Middle frontal gyrus (tissue), 1 donor: Measurements from ENCODE around the gene ATXN1.
"Not testable (repeated sequence)": the region's sequence is repeated elsewhere in the genome, so short reads cannot be mapped to it uniquely, and the experiment has no call there.

Experiments
- DNase-seq: peaks from one replicate; pipeline ENCODE4 v3.0.0-alpha.2; 2015; ENCODE audit warnings: low spot score; ENCODE audit errors: extremely low spot score

ATXN1 gene

DNA sequence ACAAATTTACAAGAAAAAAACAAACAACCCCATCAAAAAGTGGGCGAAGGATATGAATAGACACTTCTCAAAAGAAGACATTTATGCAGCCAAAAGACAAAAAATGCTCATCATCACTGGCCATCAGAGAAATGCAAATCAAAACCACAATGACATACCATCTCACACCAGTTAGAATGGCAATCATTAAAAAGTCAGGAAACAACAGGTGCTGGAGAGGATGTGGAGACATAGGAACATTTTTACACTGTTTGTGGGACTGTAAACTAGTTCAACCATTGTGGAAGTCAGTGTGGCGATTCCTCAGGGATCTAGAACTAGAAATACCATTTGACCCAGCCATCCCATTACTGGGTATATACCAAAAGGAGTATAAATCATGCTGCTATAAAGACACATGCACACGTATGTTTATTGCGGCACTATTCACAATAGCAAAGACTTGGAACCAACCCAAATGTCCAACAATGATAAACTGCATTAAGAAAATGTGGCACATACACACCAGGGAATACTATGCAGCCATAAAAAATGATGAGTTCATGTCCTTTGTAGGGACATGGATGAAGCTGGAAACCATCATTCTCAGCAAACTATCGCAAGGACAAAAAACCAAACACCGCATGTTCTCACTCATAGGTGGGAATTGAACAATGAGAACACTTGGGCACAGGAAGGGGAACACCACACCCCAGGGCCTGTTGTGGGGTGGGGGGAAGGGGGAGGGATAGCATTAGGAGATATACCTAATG is 58.5 kb downstream of the ATXN1 start:
- not testable (repeated sequence) for DNase-seq

- no peak for DNase-seq
Measured at GRCh38 chr6:16700916-16701234, 60.4 kb downstream of the ATXN1 start.

- DNase-seq = no peak
Measured at GRCh38 chr6:16700202-16700915, 60.9 kb downstream of the ATXN1 start.

DNA sequence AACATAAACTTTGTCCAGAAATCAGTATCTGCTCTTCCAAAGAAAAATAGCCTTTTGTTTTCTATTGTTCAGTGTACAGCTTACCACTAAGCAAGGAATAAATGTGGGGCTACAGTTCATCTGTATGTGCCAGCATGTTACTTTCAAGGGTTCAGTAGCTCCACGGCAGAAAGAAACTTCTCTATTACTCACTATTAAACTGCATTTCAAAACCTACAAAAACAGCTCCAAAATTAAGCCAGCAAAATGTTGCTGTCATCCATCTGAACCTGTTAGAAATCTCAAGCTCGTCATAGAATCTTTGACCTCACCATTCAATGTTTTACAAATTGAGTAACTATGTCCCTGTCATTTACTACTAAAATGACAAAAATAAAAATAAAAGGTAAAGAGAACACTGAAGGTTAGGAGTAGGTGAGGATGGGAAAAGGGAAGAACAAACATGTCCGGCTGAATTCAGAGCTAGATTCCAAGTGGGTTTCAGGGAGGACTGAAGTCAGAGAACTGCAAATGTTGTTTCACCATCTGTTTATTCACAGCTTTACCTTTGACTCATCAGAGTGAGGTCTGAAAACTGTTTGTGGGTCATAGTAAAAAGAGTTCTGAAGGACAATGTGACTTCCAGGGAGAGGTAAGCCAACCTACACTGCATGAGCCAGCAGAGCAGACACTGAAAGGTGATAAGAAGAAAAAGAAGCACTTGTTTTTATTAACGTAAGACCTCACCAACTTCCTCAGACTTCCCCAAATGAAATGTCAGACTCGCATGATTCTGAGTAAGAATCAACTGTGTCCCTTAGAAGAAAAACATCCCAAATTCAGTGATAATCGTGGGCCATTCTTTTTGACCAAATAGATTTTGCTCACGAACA is 62.0 kb downstream of the ATXN1 start:
- DNase-seq = no peak

DNA sequence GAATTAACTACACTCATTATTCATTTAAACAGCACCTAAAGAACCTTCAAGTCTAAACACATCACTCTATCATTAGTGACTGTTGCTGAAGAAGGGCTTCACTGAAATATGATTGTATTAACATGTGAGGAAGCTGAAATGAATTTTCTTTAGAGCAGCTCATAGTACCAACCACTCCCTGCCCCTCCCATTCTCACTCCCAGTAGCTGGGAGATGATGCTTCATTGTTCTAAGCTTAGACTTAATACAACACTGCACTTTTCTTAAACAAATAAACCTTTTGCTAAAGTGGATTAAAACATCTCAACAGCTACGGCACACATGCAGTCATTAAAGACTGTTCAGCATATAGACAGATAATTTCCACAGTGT is 63.1 kb downstream of the ATXN1 start:
- DNase-seq = no peak

DNA sequence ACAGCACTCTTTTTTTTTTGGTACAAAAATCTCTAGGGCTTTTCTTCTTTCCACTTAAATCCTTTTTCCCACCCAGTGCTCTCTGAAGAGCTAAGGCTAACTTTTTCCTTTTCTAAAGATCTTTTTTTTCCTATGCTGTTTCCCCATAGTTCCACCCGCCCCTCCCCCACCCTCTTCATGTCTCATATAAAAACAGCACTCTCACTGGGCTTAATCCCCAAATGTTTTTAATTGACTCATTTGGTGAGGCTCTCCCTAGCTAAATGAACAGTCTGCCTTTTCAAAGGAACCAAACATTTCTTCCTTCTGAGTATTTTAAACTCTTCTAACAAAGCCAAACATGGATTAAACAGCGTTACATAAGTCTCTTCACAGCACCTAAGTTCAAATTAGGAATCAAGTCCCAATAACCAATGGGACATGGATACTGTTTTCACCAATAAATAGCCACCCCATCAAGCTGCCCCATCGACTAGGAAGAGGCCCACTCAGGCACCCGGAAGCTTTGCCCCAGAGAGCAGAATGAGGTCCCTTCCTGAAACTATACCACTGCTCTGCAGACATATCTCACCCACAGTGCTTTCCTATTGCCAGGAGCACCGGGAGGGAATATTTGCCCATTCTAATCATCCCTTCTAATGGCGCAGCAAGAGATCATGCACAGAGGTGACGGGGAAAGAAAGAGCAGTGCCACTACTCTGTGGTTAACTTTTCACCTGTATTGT is 63.7 kb downstream of the ATXN1 start:
- no peak for DNase-seq

DNA sequence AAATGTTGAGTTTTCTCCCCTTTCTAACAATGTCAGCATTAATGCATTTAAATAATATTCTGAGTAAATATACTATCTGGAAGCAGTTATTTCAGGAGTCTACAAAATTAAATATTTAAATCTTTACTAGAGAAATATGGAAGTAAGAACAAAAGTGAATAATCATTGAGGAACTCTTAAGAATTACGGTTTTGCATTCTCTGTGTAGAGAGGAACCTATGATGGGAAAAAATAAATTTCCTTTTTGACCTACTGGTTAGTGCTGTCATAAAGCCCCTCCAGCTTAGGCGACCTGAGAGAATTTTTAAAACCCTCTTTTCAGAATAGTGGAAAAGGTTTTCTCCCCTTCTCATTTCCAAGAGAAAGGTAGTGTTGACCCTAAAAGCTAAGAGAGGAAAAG is 64.8 kb downstream of the ATXN1 start:
- DNase-seq = no peak

GRCh38 chr6:16694781-16695578 is 66.3 kb downstream of the ATXN1 start:
- DNase-seq = no peak

GRCh38 chr6:16691324-16691723 is 69.9 kb downstream of the ATXN1 start:
- DNase-seq = no peak

DNA sequence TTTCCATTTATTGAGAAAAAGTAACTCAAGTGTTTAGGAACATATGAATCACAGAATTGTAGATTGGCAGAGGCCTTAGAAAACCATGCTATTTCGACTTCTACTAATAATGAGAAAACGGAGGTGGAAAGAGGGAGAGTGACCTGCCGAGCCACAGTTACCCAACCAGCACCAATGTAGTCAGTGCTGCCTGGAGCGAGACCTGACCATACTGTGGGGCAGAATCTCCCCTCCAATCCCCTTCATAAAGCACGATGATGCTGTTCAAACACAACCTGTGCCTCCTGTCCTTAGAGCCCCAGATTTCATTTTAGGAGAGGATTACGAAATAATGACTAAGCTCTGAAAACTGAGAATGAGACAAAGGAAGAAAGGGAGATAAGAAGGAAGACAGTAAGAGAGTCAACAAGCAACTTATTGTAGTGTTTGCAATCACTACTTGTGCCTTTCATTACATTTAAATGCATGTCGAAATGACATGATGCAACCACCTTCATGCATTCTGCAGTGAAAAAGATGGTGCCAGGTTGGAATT is 70.6 kb downstream of the ATXN1 start:
- no peak for DNase-seq

GRCh38 chr6:16689788-16690607 is 71.3 kb downstream of the ATXN1 start:
- no peak for DNase-seq

DNA sequence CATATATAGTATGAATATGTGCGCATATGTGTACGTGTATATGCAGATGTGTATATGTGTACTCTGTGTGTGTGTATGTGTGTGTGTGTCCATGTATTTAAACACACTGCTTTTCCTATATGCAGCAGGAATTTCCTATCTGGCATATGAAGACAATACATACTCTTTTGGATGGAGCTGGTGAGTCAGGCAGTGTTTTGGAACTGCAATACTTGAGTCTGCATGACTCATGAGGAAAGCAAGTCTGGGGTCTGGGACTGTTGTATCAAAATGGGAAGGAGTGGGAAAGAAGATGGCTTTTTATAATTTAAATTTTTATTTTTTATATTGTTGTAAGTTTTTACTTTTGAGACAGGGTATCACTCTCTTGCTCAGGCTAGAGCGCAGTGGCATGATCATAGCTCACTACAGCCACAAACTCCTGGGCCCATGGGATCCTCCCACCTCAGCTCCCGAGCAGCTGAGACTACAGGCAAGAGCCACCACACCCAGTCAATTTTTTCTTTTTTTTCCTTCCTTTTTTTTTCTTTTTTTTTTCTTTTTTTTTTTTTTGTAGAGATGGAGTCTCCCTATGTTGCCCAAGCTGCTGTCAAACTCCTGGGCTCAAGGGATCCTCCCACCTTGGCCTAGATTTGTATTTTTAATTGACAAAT is 72.2 kb downstream of the ATXN1 start:
- no peak for DNase-seq

GRCh38 chr6:16688436-16688835 is 72.8 kb downstream of the ATXN1 start:
- DNase-seq = no peak

GRCh38 chr6:16687045-16687444 is 74.2 kb downstream of the ATXN1 start:
- no peak for DNase-seq

GRCh38 chr6:16684896-16685554 is 76.2 kb downstream of the ATXN1 start:
- no peak for DNase-seq

DNA sequence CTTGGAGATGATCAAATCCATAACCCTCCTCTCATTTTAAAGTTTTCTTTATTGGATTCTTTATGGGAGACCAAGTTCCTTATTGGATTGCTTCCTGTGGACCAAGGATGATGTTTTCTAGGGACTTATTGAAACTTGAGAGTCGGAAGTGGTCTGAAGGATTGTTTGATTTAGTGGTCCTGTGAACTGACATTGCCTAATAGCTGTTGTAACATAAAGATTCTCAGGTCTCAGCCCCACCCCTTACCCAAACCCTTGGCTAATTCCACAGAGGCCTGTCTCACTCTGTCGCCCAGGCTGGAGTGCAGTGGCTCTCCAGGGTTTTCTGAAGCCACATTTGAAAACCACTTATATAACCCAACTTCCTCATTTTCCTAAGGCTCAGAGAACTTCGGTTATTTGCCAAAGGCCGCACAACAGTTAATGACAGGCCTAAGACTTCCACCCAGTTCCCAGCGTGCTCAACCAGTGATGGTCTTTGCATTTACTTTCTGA is 77.0 kb downstream of the ATXN1 start:
- DNase-seq = no peak

DNA sequence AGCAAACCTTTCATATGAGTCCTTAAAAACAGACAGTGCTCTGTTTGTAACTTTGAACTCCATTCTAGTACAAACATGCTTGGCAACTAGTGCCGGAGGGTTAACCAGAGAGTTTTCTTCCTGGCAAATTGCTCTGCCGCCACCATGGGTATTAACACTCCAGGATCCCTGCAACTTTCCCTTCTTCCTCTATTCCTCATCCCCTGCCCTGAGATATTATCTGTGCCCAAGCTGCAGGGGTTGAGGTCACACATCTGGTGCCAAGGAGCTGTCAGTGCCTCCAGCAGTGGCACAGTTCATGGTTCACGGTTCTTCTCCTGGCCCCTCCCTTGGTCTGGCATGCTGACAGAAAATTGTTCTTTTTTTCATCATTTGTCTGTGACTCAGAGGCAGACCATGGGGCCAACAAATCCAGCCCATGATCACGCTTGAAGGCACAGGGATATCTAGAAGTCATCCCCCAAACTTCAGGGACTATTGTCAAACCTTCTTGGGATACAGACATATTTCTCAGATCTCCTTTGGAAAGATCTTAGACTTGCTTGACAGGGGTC is 77.5 kb downstream of the ATXN1 start:
- DNase-seq = no peak

DNA sequence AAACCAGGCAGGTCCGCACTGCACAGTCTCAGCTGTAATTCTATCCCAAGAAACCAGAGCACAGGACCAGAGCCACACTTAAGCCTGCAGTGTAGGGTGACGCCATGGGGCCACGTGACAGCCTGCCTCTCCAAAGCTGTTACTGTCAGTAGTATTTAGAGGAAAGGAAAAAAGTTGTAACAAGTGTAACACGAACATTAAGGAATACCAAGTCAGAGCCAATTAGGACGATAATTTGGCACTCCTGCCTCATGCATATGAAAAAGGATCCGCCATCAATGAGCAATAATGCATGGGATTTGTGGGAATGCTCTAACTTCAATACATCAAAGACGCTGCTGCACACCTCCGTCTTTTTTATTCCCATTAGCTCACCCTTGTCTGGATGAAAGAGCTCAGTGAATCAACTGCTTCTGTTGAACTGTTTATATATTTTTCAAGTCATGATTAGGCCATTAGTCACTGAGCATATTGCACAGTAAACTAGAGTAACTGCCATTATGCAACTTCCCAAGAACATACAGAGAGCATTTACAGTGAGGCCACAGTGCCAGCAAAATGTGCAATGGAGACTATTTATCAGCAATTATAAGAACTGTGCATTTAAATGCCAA is 79.9 kb downstream of the ATXN1 start:
- DNase-seq = no peak
